Transverse colon (tissue), 4 donors: ENCODE data around the gene CHMP6.

Experiments used
- POLR2AphosphoS5 ChIP-seq, 3 donors: sonication (generic); formaldehyde crosslinking; IDR thresholded peaks; one replicate each; pipeline ENCODE4 v1.6.1; 2016; ENCODE audit warnings: antibody characterized with exemption in 3 of 3
- TF ChIP-seq, protein P1 (sequence below), 5 experiments: fragments of 200-600 bp in 3 of 5; fragments of 450-650 bp in 2 of 5; sonication (generic) in 3 of 5; IDR thresholded peaks; 1 replicate in 2 of 5; 2 replicates in 3 of 5; pipeline ENCODE4 v1.5.1; 2016 to 2017; ENCODE audit warnings: antibody characterized with exemption in 5 of 5, inconsistent platforms in 3 of 5, mild to moderate bottlenecking in 2 of 5, moderate library complexity in 1 of 5

DNA sequence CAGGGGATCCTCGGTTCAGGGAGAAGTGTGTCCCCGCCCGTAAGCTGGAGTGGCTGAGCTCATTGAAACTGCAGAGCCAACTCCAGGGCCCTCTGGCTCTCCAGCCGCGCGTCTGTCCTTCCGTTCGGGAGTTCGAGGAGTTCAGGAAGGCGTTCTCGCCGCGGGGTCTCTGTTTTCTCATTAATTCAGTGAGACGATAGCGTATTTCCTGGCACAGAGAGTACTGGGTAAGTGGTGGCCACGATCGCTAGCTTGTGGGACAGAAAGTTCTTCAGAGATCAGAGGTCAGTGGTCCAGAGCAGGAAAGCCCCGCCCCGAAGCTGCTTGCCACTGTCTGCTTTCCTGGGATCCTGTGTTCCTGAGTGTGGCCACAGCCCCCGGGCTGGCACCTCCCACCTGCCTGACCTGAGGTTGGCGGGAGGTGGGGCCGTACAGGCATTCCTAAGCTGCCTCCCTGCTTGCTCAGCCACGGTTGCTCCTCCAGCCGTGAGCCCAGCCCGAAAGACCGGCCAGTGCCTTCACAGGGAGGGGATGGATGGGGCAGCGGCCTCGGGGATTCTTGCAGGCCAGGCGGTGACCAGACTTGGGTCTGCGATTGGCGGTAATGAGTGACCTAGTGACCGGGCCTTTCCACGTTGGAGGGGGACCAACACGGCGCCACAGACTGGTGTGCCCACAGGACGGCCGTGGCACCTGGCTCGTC, 52.2 kb downstream of the CHMP6 start:
- TF ChIP-seq POLR2AphosphoS5 (IDR thresholded peaks at IDR 0.05): no peak
- TF ChIP-seq, protein P1, sequence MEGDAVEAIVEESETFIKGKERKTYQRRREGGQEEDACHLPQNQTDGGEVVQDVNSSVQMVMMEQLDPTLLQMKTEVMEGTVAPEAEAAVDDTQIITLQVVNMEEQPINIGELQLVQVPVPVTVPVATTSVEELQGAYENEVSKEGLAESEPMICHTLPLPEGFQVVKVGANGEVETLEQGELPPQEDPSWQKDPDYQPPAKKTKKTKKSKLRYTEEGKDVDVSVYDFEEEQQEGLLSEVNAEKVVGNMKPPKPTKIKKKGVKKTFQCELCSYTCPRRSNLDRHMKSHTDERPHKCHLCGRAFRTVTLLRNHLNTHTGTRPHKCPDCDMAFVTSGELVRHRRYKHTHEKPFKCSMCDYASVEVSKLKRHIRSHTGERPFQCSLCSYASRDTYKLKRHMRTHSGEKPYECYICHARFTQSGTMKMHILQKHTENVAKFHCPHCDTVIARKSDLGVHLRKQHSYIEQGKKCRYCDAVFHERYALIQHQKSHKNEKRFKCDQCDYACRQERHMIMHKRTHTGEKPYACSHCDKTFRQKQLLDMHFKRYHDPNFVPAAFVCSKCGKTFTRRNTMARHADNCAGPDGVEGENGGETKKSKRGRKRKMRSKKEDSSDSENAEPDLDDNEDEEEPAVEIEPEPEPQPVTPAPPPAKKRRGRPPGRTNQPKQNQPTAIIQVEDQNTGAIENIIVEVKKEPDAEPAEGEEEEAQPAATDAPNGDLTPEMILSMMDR (IDR thresholded peaks at IDR 0.05): no peak
